Skeletal muscle tissue (tissue), 4 donors: ENCODE results near the gene HTRA3. TPM values are rescaled to one million over a fixed set of nuclear protein-coding genes. Genes with fewer than 3 reads are reported as not detected.

ENCODE experiments used
- H3K27ac ChIP-seq: one replicate; pipeline ENCODE4 v1.7.0; 2013; ENCODE audit warnings: mild to moderate bottlenecking, low read depth, low read length, inconsistent platforms
- H3K27me3 ChIP-seq, 3 donors: one replicate each; pipeline ENCODE4 v1.7.0; 2013; ENCODE audit warnings: low read length in 3 of 3; ENCODE audit not compliant: control insufficient read depth in 3 of 3, insufficient read depth in 3 of 3
- H3K36me3 ChIP-seq, 3 donors: one replicate each; pipeline ENCODE4 v1.7.0; 2013; ENCODE audit warnings: low read length in 3 of 3; ENCODE audit not compliant: control insufficient read depth in 3 of 3, insufficient read depth in 3 of 3
- H3K4me1 ChIP-seq, 3 donors: one replicate each; pipeline ENCODE4 v1.7.0; 2013; ENCODE audit warnings: low read length in 3 of 3, mild to moderate bottlenecking in 3 of 3; ENCODE audit not compliant: control insufficient read depth in 3 of 3, insufficient read depth in 3 of 3
- H3K4me3 ChIP-seq, 3 donors: one replicate each; pipeline ENCODE4 v1.7.0; 2013; ENCODE audit warnings: low read length in 3 of 3
- H3K9ac ChIP-seq, 3 donors: one replicate each; pipeline ENCODE4 v1.7.0; 2013; ENCODE audit warnings: low read length in 3 of 3, mild to moderate bottlenecking in 3 of 3, moderate library complexity in 2 of 3, low read depth in 1 of 3
- H3K9me3 ChIP-seq, 3 donors: one replicate each; pipeline ENCODE4 v1.7.0; 2013; ENCODE audit warnings: low read length in 3 of 3; ENCODE audit not compliant: control insufficient read depth in 3 of 3
- total RNA-seq: library from RNA; depleted of rRNA; stranded (reverse); fragments of >200 nt; gene quantifications from one replicate; pipeline ENCODE4 v1.2.3, GENCODE V29; 2014
- donor health status: Osteomylitis.

The HTRA3 gene
- total RNA-seq, 1 donor from 2014 or later, result 20.9 TPM

- Histone ChIP-seq H3K9ac (no peak overlapping the region), H3K27ac (no peak overlapping the region), H3K4me1 (peaks cover 3 to 9% (median 8%) of the 10 kb centered on the region in 3 donors), H3K36me3 (no peaks in the 10 kb centered on the region), H3K4me3 (no peak overlapping the region), H3K9me3 (no peaks in the 10 kb centered on the region), H3K27me3 (no peaks in the 10 kb centered on the region)
Observed at GRCh38 chr4:8353158-8353669, 83.7 kb downstream of the HTRA3 start.

GRCh38 chr4:8353912-8354453 is 84.4 kb downstream of the HTRA3 start:
- peaks cover 3 to 9% (median 8%) of the 10 kb centered on the region in 3 donors for H3K4me1 ChIP-seq
- H3K9me3 ChIP-seq, result no peaks in the 10 kb centered on the region
- H3K27me3 ChIP-seq, result no peaks in the 10 kb centered on the region
- no peak overlapping the region for H3K27ac ChIP-seq
- no peaks in the 10 kb centered on the region for H3K36me3 ChIP-seq
- no peak overlapping the region for H3K4me3 ChIP-seq
- no peak overlapping the region for H3K9ac ChIP-seq

- H3K36me3 ChIP-seq, result no peaks in the 10 kb centered on the region
- H3K4me1 ChIP-seq, result peaks cover 3 to 9% (median 8%) of the 10 kb centered on the region in 3 donors
- no peak overlapping the region for H3K4me3 ChIP-seq
- H3K9ac ChIP-seq, result no peak overlapping the region
- no peak overlapping the region for H3K27ac ChIP-seq
- no peaks in the 10 kb centered on the region for H3K27me3 ChIP-seq
- no peaks in the 10 kb centered on the region for H3K9me3 ChIP-seq
Observed at GRCh38 chr4:8355306-8355705, 85.8 kb downstream of the HTRA3 start.

- no peak overlapping the region for H3K4me3 ChIP-seq
- no peaks in the 10 kb centered on the region for H3K27me3 ChIP-seq
- H3K27ac ChIP-seq, result no peak overlapping the region
- H3K9me3 ChIP-seq, result no peaks in the 10 kb centered on the region
- no peaks in the 10 kb centered on the region for H3K36me3 ChIP-seq
- H3K4me1 ChIP-seq, result peaks cover 3 to 9% (median 8%) of the 10 kb centered on the region in 3 donors
- H3K9ac ChIP-seq, result no peak overlapping the region
Observed at GRCh38 chr4:8355864-8356565, 86.5 kb downstream of the HTRA3 start.

Other genes with a start within 250 kb of the HTRA3 start
- 7.3 TPM for gene ABLIM2, start 110.9 kb upstream of the HTRA3 start, total RNA-seq
- gene SH3TC1, start 70.5 kb upstream of the HTRA3 start, total RNA-seq, result 13.0 TPM
- gene ACOX3, start 171.0 kb downstream of the HTRA3 start, total RNA-seq, result 21.9 TPM
- 11.0 TPM for gene TRMT44, start 171.0 kb downstream of the HTRA3 start, total RNA-seq